GM19193 (cell line): ENCODE measurements around the gene RFXAP.
A peak's percentile ranks its signal among the peaks of the same experiment; 100 is the strongest.

Experiments
- POLR2A ChIP-seq: IDR thresholded peaks from 4 replicates; pipeline ENCODE4 v1.6.1; 2011; ENCODE audit not compliant: insufficient read depth, insufficient read length; ENCODE audit errors: extremely low read depth

The RFXAP gene, protein sequence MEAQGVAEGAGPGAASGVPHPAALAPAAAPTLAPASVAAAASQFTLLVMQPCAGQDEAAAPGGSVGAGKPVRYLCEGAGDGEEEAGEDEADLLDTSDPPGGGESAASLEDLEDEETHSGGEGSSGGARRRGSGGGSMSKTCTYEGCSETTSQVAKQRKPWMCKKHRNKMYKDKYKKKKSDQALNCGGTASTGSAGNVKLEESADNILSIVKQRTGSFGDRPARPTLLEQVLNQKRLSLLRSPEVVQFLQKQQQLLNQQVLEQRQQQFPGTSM

DNA sequence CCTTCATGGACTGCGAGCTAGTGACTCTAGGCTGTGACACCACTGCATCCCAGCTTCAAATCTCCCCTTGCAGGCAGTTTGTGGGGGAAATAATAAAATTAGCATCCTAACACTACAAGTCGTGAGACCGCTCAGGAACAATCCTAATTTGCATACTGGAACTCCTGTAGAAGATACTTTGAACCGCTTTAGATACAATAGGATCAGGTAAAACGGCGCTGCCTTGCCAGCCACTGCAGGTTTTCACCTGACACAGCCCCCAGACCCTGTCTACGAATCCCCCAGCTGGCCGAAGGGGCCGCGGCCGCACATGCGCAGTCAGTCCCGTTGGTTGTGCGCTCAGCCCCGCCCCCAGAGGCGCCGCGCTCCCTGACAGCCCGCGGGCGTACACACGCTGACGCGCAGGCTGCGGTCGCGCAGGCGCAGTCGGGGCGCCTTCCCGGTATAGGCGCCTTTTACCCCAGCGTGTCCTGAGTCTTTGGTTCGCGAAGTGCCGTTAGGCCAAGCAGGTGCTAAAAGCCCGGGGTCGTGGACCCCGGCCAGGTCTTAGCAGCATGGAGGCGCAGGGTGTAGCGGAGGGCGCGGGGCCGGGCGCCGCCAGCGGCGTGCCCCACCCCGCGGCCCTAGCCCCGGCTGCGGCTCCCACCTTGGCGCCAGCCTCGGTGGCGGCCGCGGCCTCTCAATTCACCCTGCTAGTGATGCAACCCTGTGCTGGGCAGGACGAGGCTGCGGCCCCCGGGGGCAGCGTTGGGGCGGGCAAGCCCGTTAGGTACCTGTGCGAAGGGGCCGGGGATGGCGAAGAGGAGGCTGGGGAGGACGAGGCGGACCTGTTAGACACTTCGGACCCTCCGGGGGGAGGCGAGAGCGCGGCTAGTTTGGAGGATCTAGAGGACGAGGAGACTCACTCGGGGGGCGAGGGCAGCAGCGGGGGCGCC lies at the start of gene RFXAP:
TSS of gene RFXAP (plus strand) at position 419 of the 935 bp plus-strand sequence. CDS start at position 555, 136 bp downstream.
- peak; percentile 80 for TF ChIP-seq POLR2A

DNA sequence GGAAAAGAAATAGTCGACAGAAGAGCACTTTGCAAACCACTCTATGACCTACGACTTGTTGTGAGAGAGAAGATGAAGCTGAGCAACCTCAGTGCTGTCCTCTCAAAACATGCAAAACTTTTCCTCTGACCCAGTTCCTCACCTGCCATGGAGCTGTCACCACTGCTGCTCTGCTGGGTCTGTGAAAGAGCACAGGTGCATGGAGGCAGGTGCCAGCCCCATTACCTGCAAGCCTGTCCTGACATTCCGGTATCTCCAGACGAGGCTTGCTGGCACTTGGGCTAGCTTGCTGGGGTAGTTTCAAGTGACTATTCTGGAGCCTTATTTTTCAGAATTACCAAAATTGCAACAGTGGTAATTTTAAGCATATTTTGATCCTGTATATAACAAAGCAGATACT lies 49.5 kb upstream of the RFXAP start:
- TF ChIP-seq POLR2A, result no peak

DNA sequence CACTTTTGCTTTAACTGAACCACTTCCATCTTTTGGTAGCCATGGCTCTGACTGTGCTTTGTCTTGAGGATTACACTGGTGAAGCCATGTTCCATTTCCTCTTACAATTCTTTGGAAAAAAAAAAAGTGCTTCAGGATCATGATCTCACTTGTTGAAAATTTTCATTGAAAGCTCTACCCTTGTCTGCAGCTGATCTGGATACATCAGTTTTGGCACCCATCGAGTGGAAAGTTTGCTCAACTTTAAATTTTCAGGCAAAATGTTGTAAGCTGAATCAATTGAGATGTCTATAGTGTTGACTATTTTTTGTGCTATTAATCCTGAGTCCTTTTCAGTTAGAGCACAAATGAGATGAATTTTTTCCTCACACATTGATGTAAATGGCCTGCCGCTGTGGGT lies 48.3 kb upstream of the RFXAP start:
- no peak for TF ChIP-seq POLR2A

DNA sequence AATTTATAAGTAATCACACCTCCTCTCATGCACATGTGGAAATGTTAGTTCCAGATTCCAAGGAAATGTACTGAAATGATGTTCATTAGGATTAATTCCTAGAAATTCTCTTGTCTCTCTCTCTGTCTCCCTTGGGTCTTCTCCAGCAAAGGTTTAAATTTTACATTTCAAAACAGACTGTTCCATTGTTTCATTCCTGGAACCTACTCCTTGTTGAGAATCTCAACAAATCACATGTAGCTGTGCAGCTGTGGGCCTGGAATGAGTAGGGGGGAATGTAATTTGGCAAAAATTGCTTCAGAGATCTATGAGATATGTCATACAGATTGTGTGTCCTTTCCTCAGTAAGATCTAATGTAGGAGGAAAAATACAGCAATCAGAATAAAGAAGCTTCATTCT lies 46.2 kb upstream of the RFXAP start:
- TF ChIP-seq POLR2A, result no peak

DNA sequence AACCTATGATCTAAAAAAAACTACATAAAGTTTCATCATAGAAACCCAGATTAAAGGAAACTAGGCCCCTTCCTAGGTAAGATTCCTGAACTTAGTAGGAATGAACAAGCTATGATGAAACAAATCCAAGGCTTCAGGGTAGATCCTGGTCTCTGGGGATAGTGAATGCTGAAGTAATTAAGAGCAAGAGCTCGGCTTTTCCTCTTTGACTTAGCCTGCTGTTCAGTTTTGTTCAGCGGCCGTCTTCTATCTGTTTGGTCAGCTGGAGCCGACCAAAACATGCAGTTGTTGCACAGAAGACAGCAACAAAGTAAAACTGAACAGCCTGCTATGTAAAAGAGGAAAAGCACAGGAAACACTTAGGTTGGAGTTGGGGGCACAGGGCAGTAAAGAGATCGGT lies 44.1 kb upstream of the RFXAP start:
- TF ChIP-seq POLR2A, result no peak

DNA sequence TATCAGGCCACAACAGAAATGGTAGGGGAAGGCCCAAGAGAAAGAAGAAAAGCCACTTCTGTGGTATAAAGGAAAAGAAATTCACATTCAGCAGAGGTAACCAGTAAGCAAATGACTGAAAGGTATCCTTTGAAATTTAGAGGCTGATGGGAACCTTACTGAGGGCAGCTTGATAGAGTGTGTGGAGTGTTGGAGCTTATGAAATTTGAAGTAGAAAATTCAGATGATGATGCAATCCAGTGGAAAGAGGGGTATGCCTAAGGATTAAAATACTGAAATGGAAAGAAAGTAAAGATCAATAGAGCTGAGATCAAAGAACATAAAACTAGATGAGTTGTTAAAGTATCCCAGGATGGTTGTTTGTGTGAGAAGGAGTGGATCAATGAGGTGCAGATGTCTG lies 42.8 kb upstream of the RFXAP start:
- no peak for TF ChIP-seq POLR2A

DNA sequence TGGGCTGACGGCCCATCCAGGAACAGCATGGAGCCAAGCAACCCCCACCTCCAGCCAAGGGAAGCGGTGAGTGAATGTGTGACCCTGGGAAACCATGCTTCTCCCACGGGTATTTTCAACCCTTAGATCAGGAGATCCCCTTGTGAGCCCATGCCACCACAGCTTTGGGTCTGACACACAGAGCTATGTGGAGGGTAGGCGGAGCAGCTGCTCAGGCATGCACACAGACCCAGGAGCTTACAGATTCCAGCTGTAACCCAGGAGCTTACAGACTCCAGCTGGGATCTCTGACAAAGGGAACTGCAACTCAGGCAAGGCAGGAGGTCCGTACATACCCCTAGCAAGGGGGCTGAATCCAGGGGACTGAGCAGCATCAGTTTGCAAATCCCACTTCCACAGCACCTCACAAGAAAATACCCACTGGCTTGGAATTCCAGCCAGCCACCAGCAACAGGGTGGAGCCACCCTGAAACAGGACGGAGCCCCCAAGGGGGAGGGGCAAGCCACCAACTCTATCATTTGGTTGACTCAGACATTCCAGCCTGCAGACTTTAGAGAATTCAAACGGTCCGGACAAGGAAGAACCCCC lies 40.8 kb upstream of the RFXAP start:
- no peak for TF ChIP-seq POLR2A

DNA sequence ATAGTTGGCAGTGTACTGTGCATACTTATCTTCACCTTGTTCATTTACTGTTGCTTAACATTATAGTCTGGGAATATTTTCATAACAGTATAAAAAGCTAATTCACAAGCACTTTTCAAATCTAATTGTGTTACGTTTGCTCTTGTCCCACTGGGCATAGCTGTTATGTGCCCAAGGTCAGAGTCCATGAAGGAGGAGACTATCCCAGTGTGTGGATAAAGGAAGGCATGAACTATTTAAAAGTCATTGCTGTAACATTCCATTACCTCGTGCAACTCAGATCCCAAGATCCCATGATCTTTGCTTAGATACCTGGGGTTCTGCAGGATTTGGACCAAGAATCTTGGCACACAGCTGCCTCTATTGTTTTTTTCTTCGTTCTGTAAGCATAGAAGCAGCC lies 35.1 kb upstream of the RFXAP start:
- no peak for TF ChIP-seq POLR2A

DNA sequence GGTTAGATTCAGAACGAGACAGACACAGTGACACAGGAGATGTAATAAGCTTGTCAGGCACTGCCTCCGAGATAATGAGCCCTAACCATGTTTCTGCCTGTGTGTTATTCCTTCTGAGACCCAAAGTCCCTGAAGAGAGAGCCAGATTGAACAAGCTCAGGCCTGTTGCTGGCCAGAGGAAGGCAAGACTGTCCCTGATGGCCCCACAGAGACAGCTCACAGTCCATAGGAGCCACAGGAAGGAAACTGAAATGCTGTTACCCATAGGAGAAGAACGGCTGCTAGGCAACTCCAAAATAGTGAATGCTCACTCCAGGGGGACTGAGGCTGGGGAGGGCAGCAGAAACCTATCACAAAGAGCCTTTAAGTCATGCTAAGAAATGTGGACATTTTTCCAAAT lies 31.8 kb upstream of the RFXAP start:
- no peak for TF ChIP-seq POLR2A

DNA sequence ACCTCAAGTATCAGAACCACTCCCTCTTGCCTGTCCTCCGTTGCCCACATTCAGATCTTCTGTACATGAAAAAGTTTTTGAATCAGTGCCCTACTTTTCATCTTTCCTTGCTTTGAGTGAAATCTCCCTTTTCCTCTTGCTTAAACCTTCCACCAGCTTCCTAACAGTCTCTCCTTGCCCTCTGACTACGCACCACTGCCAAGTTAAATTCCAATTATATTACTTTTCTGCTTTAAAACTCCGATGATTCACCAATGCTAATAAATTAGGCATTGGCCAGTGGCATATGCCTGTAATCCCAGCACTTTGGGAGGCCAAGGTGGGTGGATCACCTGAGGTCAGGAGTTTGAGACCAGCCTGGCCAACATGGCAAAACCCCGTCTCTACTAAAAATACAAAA lies 30.7 kb upstream of the RFXAP start:
- TF ChIP-seq POLR2A, result no peak

DNA sequence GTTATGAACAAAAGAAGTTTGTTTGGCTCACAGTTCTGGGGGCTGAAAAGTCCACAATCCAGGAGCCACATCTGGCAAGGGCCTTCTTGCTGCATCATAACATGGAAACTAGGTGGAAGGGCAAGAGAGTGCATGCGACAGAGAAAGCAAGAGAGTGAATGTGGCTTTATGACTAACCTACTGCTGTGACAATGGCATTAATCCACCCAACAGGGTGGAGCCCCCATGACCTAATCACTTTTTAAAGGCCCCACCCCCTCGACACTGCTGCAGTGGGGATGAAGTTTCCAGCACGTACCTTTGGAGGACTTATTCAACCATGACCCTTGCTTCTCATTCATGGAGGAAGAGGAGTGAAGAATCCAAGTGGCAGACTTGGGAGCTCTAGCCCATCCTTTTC lies 30.0 kb upstream of the RFXAP start:
- TF ChIP-seq POLR2A, result no peak

DNA sequence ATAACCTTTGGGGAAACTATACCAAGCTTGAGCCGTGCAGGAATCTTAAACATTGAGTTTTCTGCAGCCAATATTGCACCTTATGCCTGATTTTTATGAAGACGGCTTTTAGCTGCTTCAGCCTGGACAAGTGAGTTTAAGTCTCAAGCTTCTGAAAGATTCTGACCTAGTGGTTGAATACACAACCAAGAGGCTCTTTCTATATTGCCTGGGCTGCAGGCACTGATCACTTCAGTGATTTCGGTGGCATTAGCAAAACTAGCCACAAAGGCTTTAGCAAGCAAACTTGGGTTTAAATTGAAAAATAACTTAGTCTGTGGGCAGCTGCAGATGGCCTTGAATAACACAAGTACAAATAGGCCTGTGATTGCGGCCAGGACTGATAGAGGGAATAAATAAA lies 29.3 kb upstream of the RFXAP start:
- no peak for TF ChIP-seq POLR2A

DNA sequence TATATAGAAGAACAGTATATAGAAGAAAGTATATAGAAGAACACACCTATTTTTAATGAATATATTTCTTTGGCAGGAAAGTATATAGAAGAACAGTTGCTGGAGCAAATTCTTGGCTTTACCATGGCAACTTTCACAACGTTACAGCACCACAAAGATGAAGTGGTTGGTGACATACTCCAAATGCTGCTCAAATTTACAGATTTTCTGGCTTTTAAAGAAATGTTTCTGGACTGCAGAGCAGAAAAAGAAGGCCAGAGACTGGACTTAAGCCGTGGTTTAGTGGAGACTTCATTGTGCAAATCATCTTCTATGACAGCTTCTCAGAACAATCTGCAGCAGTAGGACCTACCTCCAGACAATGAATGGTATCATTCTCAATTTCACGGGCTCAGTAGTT lies 24.3 kb upstream of the RFXAP start:
- TF ChIP-seq POLR2A, result no peak

DNA sequence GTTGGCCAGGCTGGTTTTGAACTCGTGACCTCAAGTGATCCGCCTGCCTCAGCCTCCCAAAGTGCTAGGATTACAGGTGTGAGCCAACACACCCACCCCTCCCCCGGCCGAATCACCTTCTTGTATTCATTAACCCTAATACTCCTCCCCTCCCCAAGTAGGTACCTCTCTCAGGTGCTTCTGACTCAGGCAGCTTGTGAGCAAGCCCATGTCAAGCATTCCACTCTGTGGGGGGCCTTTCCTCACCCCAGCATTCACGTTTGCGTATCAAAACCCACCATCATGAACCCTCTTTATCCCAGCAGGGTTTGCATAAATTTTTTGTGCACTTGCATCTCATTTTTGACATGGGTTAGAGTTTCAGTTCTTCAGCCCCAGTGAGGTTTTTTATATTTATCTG lies 23.6 kb upstream of the RFXAP start:
- no peak for TF ChIP-seq POLR2A

DNA sequence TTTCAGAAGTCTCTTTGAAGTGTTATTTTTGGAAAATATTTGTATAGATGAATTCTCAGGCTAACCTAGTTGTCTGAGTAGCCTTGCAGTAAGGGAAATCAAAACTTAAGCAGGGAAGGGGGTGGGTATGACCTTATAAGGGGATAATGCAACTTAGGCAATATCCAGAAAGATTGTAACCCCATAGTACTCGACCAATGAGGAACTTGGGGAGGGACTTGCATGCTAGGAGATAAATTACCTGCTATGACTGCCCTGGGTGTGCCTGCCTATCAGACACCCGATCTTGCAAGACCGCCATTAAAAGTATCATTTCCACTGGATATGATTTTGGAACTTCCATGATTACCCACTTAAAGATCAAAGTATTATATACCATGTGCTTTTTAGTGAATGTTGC lies 23.0 kb upstream of the RFXAP start:
- TF ChIP-seq POLR2A, result no peak

DNA sequence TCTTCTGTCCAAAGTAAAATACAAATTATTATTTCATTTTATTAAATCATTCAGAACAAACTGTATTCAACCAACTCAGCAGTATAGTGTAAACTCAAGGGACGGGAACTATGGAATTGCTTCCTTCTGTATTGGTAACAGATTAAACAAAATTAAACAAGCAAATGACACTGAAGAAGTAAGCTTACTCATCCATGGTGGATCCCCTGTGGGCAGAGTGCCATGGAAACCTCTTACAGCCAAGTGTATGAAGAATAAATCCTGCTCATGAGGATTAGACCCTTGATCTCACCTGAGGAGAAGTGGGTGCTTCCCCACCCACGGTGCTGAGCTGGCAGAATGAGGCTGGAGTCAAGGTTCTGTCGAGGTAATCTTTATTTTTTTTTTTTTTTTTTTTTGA lies 18.0 kb upstream of the RFXAP start:
- TF ChIP-seq POLR2A, result no peak

DNA sequence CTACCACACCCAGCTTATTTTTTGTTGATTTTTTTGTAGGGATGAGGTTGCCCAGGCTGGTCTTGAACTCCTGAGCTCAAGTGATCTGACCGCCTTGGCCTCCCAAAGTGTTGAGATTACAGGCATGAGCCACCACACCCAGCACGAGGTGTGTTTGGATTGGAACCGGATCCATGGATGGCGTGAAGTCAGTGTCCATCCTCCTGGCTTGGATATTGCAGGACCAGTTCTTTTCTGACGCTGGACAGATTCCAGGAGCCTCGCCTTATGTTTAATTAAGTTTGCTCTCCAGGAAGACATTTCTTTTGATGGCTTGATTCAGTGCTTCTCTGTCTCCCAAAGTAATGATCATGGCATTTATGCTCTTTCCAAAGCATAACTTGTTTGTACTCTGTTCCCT lies 14.4 kb upstream of the RFXAP start:
- no peak for TF ChIP-seq POLR2A

DNA sequence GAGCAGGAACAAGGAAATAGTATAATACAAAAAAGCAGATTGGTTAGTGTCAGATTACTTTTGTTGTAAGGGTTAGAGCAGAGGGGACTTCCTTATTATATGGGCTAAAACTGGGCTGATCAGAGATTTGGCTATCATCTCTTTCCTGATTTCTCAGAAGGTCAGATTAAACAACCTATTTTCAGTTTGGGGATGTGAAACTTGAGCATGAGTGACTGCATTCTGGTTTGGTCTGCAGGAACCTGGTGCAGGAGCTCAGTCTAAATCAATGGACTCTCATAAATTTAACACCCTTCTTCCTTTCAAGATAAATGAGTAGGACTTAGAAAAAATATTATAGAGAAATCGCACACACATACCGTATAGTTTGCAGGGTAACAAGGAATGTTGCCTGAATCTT lies 12.9 kb upstream of the RFXAP start:
- no peak for TF ChIP-seq POLR2A
